ENCODE results near the gene RAD51B. TPM values are rescaled to one million over a fixed set of nuclear protein-coding genes. Genes with fewer than 3 reads are reported as not detected.
A peak's percentile ranks its signal among the peaks of the same experiment; 100 is the strongest.

RAD51B gene
- total and polyA plus RNA-seq, 4 donors = 2.5 to 95.0 (median 9.6) TPM

DNA sequence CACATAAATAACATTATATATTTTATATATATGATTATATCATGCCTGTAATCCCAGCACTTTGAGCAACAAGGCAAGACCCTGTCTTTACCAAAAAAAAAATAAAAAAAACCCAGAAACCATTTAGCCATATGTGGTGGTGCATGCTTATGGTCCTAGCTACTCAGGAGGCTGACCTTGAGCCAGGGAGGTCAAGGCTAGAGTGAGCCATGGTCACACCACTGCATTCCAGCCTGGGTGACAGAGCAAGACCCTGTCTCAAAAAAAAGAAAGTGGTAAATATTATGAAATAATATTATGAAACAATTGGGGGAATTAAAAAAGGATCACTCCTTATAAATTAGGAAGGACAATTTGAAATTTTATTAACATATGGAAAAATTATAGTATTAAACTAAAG lies 16.0 kb downstream of the RAD51B start:
- DNase-seq (no peak), ATAC-seq (ENCODE audit: insufficient read depth, low FRiP score) (no peak)
- no peak overlapping the region for H3K9ac ChIP-seq (ENCODE audit: insufficient read depth in 1 of 2, low read length in 2 of 2)
- no peak overlapping the region for H3K27ac ChIP-seq (ENCODE audit: low read depth in 1 of 2, low read length in 1 of 2)
- H3K4me1 ChIP-seq (ENCODE audit: control insufficient read depth in 5 of 5, insufficient read depth in 5 of 5, low read length in 5 of 5) = peaks cover 0 to 1% (median 0%) of the 10 kb centered on the region in 5 donors
- H3K4me3 ChIP-seq = no peak overlapping the region
- no peaks in the 10 kb centered on the region for H3K9me3 ChIP-seq (ENCODE audit: control insufficient read depth in 4 of 4, insufficient read depth in 3 of 4, low read length in 3 of 4)
- peaks cover 0 to 3% (median under 1%) of the 10 kb centered on the region in 4 donors for H3K36me3 ChIP-seq (ENCODE audit: control insufficient read depth in 4 of 4, insufficient read depth in 4 of 4, low read length in 4 of 4)
- no peaks in the 10 kb centered on the region for H3K27me3 ChIP-seq (ENCODE audit: control insufficient read depth in 3 of 3, insufficient read depth in 3 of 3, low read length in 2 of 3)
- TF ChIP-seq, protein P1, sequence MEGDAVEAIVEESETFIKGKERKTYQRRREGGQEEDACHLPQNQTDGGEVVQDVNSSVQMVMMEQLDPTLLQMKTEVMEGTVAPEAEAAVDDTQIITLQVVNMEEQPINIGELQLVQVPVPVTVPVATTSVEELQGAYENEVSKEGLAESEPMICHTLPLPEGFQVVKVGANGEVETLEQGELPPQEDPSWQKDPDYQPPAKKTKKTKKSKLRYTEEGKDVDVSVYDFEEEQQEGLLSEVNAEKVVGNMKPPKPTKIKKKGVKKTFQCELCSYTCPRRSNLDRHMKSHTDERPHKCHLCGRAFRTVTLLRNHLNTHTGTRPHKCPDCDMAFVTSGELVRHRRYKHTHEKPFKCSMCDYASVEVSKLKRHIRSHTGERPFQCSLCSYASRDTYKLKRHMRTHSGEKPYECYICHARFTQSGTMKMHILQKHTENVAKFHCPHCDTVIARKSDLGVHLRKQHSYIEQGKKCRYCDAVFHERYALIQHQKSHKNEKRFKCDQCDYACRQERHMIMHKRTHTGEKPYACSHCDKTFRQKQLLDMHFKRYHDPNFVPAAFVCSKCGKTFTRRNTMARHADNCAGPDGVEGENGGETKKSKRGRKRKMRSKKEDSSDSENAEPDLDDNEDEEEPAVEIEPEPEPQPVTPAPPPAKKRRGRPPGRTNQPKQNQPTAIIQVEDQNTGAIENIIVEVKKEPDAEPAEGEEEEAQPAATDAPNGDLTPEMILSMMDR (IDR thresholded peaks at IDR 0.05; ENCODE audit: control extremely low read depth, extremely low read depth) = no peak

DNA sequence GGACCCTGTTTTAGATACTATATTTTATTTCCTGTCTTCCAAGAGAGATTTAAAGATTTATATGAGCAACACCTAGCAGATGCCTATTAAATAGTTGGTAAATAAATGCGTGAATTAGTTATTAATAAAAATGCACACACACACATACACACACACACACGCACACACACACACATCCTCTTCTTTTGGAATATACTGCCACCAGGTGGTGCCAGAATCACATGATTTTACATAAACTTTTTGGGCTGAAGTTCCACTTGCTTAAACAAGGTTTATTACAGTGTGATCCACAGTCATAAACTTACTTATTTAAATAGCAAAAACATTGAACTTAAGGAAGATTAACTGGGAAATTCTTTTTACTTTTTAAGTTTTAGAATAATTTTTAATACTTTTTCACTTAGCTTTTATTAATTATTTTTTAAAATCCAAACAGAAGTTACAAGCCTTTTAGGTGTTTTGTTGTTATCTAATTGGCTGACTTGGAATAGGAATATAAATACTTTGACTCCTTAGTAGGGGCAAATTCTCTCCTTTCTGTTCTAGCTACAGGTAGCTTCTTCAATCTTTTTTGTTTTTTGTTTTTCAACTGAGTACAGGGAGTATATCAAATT lies 17.5 kb downstream of the RAD51B start:
- TF ChIP-seq, protein P1 (IDR thresholded peaks at IDR 0.05; ENCODE audit: control extremely low read depth, extremely low read depth) = peak; percentile 62
- 28 to 35% methylated on average over 2 of the region's 2 CpGs for WGBS, 2 donors
- peaks cover 0 to 1% (median 0%) of the 10 kb centered on the region in 5 donors for H3K4me1 ChIP-seq (ENCODE audit: control insufficient read depth in 5 of 5, insufficient read depth in 5 of 5, low read length in 5 of 5)
- H3K9me3 ChIP-seq (ENCODE audit: control insufficient read depth in 4 of 4, insufficient read depth in 3 of 4, low read length in 3 of 4) = no peaks in the 10 kb centered on the region
- H3K27me3 ChIP-seq (ENCODE audit: control insufficient read depth in 3 of 3, insufficient read depth in 3 of 3, low read length in 2 of 3) = no peaks in the 10 kb centered on the region
- H3K9ac ChIP-seq (ENCODE audit: insufficient read depth in 1 of 2, low read length in 2 of 2) = no peak overlapping the region
- no peak overlapping the region for H3K4me3 ChIP-seq
- ATAC-seq (ENCODE audit: insufficient read depth, low FRiP score) (no peak), DNase-seq (peak; percentile 53 to 91 (median 86))
- H3K36me3 ChIP-seq (ENCODE audit: control insufficient read depth in 4 of 4, insufficient read depth in 4 of 4, low read length in 4 of 4) = peaks cover 0 to 3% (median 0%) of the 10 kb centered on the region in 4 donors
- H3K27ac ChIP-seq (ENCODE audit: low read depth in 1 of 2, low read length in 1 of 2) = no peak overlapping the region

DNA sequence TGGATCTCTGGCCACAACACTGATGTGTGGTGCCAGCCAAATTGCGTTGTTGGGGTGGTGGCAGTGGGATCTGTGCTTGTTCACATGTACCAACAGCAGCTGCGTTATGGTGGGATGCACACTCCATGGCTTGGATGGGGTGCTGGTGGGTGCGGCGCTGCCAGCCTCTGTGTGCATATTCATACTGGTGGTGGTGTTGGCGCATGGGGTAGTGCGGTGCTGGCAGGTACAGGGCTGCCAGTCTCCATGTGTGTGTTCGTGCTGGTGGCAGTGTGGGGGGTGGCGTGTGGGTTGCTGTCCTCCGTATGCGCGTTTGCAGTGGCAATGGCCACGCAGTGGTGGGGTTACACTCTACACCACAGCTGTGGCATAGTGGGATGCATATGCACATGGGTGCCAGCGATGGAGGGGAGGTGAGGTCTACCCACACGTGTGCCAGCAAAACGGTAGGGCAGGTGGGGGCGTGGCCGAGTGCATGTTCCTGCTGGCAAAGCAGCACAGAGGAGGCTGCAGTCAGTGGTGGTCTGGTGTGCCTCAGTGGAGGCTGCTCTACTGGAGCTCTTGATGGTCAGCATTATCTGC lies 26.5 kb downstream of the RAD51B start:
- H3K27ac ChIP-seq (ENCODE audit: low read depth in 1 of 2, low read length in 1 of 2) = no peak overlapping the region
- TF ChIP-seq, protein P1 (IDR thresholded peaks at IDR 0.05; ENCODE audit: control extremely low read depth, extremely low read depth) = no peak
- H3K36me3 ChIP-seq (ENCODE audit: control insufficient read depth in 4 of 4, insufficient read depth in 4 of 4, low read length in 4 of 4) = no peaks in the 10 kb centered on the region
- H3K9ac ChIP-seq (ENCODE audit: insufficient read depth in 1 of 2, low read length in 2 of 2) = no peak overlapping the region
- H3K4me3 ChIP-seq = no peak overlapping the region
- no peak for DNase-seq
- H3K9me3 ChIP-seq (ENCODE audit: control insufficient read depth in 4 of 4, insufficient read depth in 3 of 4, low read length in 3 of 4) = peaks cover 0 to 6% (median 3%) of the 10 kb centered on the region in 4 donors
- H3K27me3 ChIP-seq (ENCODE audit: control insufficient read depth in 3 of 3, insufficient read depth in 3 of 3, low read length in 2 of 3) = no peaks in the 10 kb centered on the region
- WGBS, 2 donors = 95% methylated on average over 17 of the region's 17 CpGs
- no peaks in the 10 kb centered on the region for H3K4me1 ChIP-seq (ENCODE audit: control insufficient read depth in 5 of 5, insufficient read depth in 5 of 5, low read length in 5 of 5)
- no peak for ATAC-seq (ENCODE audit: insufficient read depth, low FRiP score)
